CD4-positive, alpha-beta T cell (primary cell): ENCODE measurements around the gene TIGD3. TPM values are rescaled to one million over a fixed set of nuclear protein-coding genes. Genes with fewer than 3 reads are reported as not detected.

Experiments used
- ATAC-seq: fragments of 200-7000 bp; cut with Tn5 transposase; one replicate; pipeline ENCODE4 v1.10.0; 2022; ENCODE audit warnings: mild to moderate bottlenecking; ENCODE audit not compliant: poor library complexity
- CTCF ChIA-PET: fragments of 350-600 bp; sonication (Branson Sonifier 250); formaldehyde crosslinking; loops from one replicate; lab custom pipeline; 2021; ENCODE audit warnings: antibody characterized with exemption, inconsistent platforms; lab: Charles Lee
- POLR2A ChIA-PET: fragments of 350-600 bp; sonication (Branson Sonifier 250); formaldehyde crosslinking; loops from one replicate; lab custom pipeline; 2021; ENCODE audit warnings: antibody characterized with exemption, inconsistent platforms; lab: Charles Lee
- DNase-seq, 14 experiments: peaks; one replicate each; pipeline ENCODE4 v3.0.0-alpha.2; 2013 to 2020; ENCODE audit warnings: mixed read lengths in 2 of 14
- H3K27ac ChIP-seq, 2 donors: one replicate each; pipeline versions ENCODE4 v1.5.1 to v1.7.0; 2013; ENCODE audit warnings: low read length in 2 of 2, low read depth in 1 of 2, mild to moderate bottlenecking in 1 of 2
- H3K27me3 ChIP-seq, 2 experiments: 1 replicate in 1 of 2; 2 replicates in 1 of 2; pipeline versions ENCODE4 v1.6.1 to v1.7.0; 2013; ENCODE audit warnings: low read length in 2 of 2, control low read depth in 1 of 2, mild to moderate bottlenecking in 1 of 2, moderate library complexity in 1 of 2; ENCODE audit not compliant: insufficient read depth in 2 of 2, control insufficient read depth in 1 of 2
- H3K36me3 ChIP-seq: one replicate; pipeline ENCODE4 v1.6.1; 2013; ENCODE audit warnings: low read length, control low read depth; ENCODE audit not compliant: insufficient read depth
- H3K4me1 ChIP-seq: one replicate; pipeline ENCODE4 v1.6.1; 2013; ENCODE audit warnings: low read length, control low read depth; ENCODE audit not compliant: insufficient read depth
- H3K4me3 ChIP-seq: one replicate; pipeline ENCODE4 v1.5.1; 2013; ENCODE audit warnings: mild to moderate bottlenecking, low read length, moderate library complexity
- H3K9me3 ChIP-seq, 2 experiments: 1 replicate in 1 of 2; 2 replicates in 1 of 2; pipeline versions ENCODE4 v1.6.1 to v1.7.0; 2013; ENCODE audit warnings: low read length in 2 of 2, mild to moderate bottlenecking in 2 of 2, control low read depth in 1 of 2, moderate library complexity in 1 of 2; ENCODE audit not compliant: control insufficient read depth in 1 of 2, insufficient read depth in 1 of 2
- H3K27ac Mint-ChIP-seq: one replicate; pipeline ENCODE4 v1.8.0; 2020; ENCODE audit warnings: mixed read lengths
- H3K27me3 Mint-ChIP-seq: one replicate; pipeline ENCODE4 v1.8.0; 2021; ENCODE audit warnings: mixed read lengths
- H3K36me3 Mint-ChIP-seq: one replicate; pipeline ENCODE4 v1.8.0; 2021; ENCODE audit warnings: low read depth, mixed read lengths
- H3K4me1 Mint-ChIP-seq: one replicate; pipeline ENCODE4 v1.8.0; 2021; ENCODE audit warnings: low read depth, mixed read lengths
- H3K4me3 Mint-ChIP-seq: one replicate; pipeline ENCODE4 v1.8.0; 2020; ENCODE audit warnings: mild to moderate bottlenecking, mixed read lengths
- H3K9me3 Mint-ChIP-seq: one replicate; pipeline ENCODE4 v1.8.0; 2020; ENCODE audit warnings: mixed read lengths
- intact Hi-C, 2 experiments: fragments of 100-400 bp; cut with DNase I in 1 of 2; cut with micrococcal nuclease in 1 of 2; formaldehyde crosslinking; loops; one replicate each; pipeline versions ENCODE4 v1.15.1 to v1.9.0; 2023 to 2025; cut with DNase I, micrococcal nuclease
- total RNA-seq, 174 experiments: library from RNA in 2 of 174; stranded (reverse) in 2 of 174; gene quantifications; one replicate each; pipeline ENCODE4 v1.2.3 and lab custom pipeline; 2021 to 2026
- TF ChIP-seq, protein P1 (sequence below): fragments of 200-600 bp; IDR thresholded peaks from one replicate; pipeline ENCODE4 v1.8.0; 2022; ENCODE audit warnings: antibody characterized with exemption, mild to moderate bottlenecking

Gene TIGD3
- total RNA-seq, 2 experiments from 2014 or later = 0.73 to 0.85 TPM

DNA sequence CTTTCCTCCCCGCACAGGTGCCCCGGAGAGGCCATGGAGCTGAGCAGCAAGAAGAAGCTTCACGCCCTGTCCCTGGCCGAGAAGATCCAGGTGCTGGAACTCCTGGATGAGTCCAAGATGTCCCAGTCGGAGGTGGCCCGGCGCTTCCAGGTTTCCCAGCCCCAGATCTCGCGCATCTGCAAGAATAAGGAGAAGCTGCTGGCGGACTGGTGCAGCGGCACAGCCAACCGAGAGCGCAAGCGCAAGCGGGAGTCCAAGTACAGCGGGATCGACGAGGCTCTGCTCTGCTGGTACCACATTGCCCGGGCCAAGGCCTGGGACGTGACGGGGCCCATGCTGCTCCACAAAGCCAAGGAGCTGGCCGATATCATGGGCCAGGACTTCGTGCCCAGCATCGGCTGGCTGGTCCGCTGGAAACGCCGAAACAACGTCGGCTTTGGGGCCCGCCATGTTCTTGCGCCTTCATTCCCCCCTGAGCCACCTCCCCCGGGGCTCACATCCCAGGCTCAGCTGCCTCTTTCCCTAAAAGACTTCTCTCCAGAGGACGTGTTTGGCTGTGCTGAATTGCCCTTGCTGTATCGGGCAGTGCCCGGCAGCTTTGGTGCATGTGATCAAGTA, 1.3 kb downstream of the TIGD3 start:
- CTCF ChIA-PET = interaction anchor here (0.6 to 2.2 kb wide), 4 partner anchors 22 to 45 kb away, joined by 3 to 9 read pairs (median 3); partner anchors contain the start of genes DPF2 and SLC25A45
- Histone ChIP-seq H3K9me3 (no peaks in the 10 kb centered on the region), H3K27ac (no peak overlapping the region), H3K27me3 (no peaks in the 10 kb centered on the region), H3K4me3 (peak overlapping the region; percentile 61), H3K36me3 (peaks cover 19% of the 10 kb centered on the region), H3K4me1 (peaks cover 20% of the 10 kb centered on the region)
- Mint-ChIP-seq H3K36me3 (peaks cover 29% of the 10 kb centered on the region), H3K9me3 (no peaks in the 10 kb centered on the region), H3K4me3 (peak overlapping the region; percentile 97), H3K4me1 (peaks cover 18% of the 10 kb centered on the region), H3K27ac (peak overlapping the region; percentile 79), H3K27me3 (no peaks in the 10 kb centered on the region)
- DNase-seq (peak in 1 of 14 experiments; percentile 43), ATAC-seq (no peak)
- TF ChIP-seq, protein P1, sequence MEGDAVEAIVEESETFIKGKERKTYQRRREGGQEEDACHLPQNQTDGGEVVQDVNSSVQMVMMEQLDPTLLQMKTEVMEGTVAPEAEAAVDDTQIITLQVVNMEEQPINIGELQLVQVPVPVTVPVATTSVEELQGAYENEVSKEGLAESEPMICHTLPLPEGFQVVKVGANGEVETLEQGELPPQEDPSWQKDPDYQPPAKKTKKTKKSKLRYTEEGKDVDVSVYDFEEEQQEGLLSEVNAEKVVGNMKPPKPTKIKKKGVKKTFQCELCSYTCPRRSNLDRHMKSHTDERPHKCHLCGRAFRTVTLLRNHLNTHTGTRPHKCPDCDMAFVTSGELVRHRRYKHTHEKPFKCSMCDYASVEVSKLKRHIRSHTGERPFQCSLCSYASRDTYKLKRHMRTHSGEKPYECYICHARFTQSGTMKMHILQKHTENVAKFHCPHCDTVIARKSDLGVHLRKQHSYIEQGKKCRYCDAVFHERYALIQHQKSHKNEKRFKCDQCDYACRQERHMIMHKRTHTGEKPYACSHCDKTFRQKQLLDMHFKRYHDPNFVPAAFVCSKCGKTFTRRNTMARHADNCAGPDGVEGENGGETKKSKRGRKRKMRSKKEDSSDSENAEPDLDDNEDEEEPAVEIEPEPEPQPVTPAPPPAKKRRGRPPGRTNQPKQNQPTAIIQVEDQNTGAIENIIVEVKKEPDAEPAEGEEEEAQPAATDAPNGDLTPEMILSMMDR = no peak
- intact Hi-C loops = no loop called here
- POLR2A ChIA-PET = interaction anchor here (0.8 to 3.0 kb wide), 7 partner anchors 19 to 259 kb away, joined by 4 to 19 read pairs (median 4); partner anchors contain the start of genes CDC42EP2, MALAT1, MAP3K11 and POLA2

DNA sequence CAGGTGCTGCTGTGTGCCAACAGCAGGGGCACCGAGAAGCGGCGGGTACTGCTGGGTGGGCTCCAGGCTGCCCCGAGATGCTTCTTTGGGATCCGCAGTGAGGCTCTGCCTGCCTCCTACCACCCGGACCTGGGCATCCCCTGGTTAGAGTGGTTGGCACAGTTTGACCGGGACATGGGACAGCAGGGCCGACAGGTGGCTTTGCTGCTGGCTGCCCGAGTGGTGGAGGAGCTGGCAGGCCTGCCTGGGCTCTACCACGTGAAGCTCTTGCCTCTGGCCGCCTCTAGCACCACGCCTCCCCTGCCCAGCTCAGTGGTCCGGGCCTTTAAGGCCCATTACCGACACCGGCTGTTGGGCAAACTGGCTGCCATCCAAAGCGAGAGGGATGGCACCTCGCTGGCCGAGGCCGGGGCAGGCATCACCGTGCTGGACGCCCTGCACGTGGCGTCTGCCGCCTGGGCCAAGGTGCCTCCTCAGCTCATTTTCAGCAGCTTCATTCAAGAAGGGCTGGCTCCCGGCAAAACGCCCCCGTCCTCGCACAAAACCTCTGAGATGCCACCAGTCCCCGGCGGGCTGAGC, 1.9 kb downstream of the TIGD3 start:
- no peak for ATAC-seq
- Mint-ChIP-seq H3K27ac (no peak overlapping the region), H3K27me3 (no peaks in the 10 kb centered on the region), H3K9me3 (no peaks in the 10 kb centered on the region), H3K36me3 (peaks cover 23% of the 10 kb centered on the region), H3K4me3 (peak overlapping the region; percentile 75), H3K4me1 (peaks cover 18% of the 10 kb centered on the region)
- ChIA-PET POLR2A (interaction anchor here (0.8 to 3.0 kb wide), 7 partner anchors 41 to 258 kb away, joined by 3 to 19 read pairs (median 4); partner anchors contain the start of genes CDC42EP2, MALAT1, MAP3K11 and POLA2), CTCF (interaction anchor here (0.6 to 2.2 kb wide), 2 partner anchors 23 to 27 kb away, joined by 3 to 9 read pairs; partner anchors contain the start of gene DPF2)
- Histone ChIP-seq H3K27ac (no peak overlapping the region), H3K36me3 (peaks cover 13% of the 10 kb centered on the region), H3K27me3 (no peaks in the 10 kb centered on the region), H3K4me1 (peaks cover 20% of the 10 kb centered on the region), H3K4me3 (no peak overlapping the region), H3K9me3 (no peaks in the 10 kb centered on the region)
- DNase-seq = no peak
- intact Hi-C loops = no loop called here
- TF ChIP-seq, protein P1 = no peak

DNA sequence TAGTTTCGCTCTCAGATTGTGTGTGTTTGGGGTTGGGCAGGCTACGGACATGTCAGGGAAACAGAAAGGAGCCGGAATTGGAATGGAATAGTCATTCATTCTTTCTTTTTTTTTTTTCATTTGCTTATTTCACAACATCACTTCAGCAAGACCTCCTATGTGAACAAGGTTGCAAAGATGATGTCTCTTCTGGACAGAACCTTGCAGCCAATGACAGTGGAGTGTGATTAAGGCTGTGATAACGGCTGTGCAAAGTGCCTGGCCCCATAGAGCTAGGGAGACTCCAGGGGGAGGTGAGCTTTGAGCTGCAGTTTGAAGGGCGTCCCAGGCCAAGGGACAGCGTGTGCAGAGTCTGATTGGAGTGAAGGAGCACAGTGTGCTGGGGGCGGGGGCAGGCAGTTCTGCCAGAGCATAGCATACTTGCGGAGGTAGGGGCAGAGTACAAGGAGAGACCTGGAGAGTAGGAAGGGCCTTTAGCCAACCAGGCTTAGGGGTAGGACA, 3.4 kb downstream of the TIGD3 start:
- Histone ChIP-seq H3K27ac (no peak overlapping the region), H3K9me3 (no peaks in the 10 kb centered on the region), H3K4me3 (no peak overlapping the region), H3K36me3 (no peaks in the 10 kb centered on the region), H3K27me3 (no peaks in the 10 kb centered on the region), H3K4me1 (peaks cover 20% of the 10 kb centered on the region)
- ChIA-PET CTCF (interaction anchor here (0.6 kb wide), 1 partner anchor 98 kb away, joined by 3 read pairs; no protein-coding TSS in a partner anchor), POLR2A (interaction anchor here (1.3 to 3.0 kb wide), 2 partner anchors 141 to 149 kb away, joined by 4 to 19 read pairs; partner anchors contain the start of gene MALAT1)
- Mint-ChIP-seq H3K9me3 (no peaks in the 10 kb centered on the region), H3K4me3 (peak overlapping the region; percentile 17), H3K27ac (no peak overlapping the region), H3K36me3 (peaks cover 8% of the 10 kb centered on the region), H3K27me3 (no peaks in the 10 kb centered on the region), H3K4me1 (peaks cover 22% of the 10 kb centered on the region)
- intact Hi-C loops = no loop called here
- TF ChIP-seq, protein P1 = no peak
- DNase-seq = no peak
- no peak for ATAC-seq
